HepG2 (cell line): Measurements from ENCODE around the gene FRMD5. TPM values are rescaled to one million over a fixed set of nuclear protein-coding genes. Genes with fewer than 3 reads are reported as not detected.

ENCODE experiments used
- ATAC-seq: fragments of 200-7000 bp; cut with Tn5 transposase; 3 replicates; pipeline ENCODE4 v1.9.1; 2020; ENCODE audit warnings: mild to moderate bottlenecking, moderate library complexity
- BruUV-seq: library from RNA; stranded (reverse); fragments of 400-500 nt; replicated peaks from 2 replicates; lab custom pipeline; 2021; lab: Mats Ljungman, UMichigan
- CTCF ChIA-PET: fragments of 300-600 bp; formaldehyde crosslinking; extraction: SDS; loops from one replicate; lab custom pipeline; 2021; ENCODE audit warnings: low total read pairs, inconsistent platforms, low intra/inter-chr PET ratio; lab: Yijun Ruan, JAX
- POLR2A ChIA-PET: fragments of 350-600 bp; sonication (Branson Sonifier 250); formaldehyde crosslinking; loops from one replicate; lab custom pipeline; 2020; ENCODE audit warnings: antibody characterized with exemption, inconsistent platforms; lab: Yijun Ruan, JAX
- DNase-seq: peaks from one replicate; pipeline ENCODE4 v3.0.0-alpha.2; 2015; ENCODE audit warnings: low spot score
- FAIRE-seq: peaks from 3 replicates; lab custom pipeline; 2011; peaks lifted over from hg19 to GRCh38; lab: Jason Lieb, UNC
- H2AFZ ChIP-seq: one replicate; pipeline ENCODE4 v1.6.1; 2011; ENCODE audit warnings: low read length, inconsistent platforms
- H3K27ac ChIP-seq: fragments of 300-600 bp; 3 replicates; pipeline ENCODE4 v1.8.0; 2011; ENCODE audit warnings: mixed run types, mild to moderate bottlenecking, mixed read lengths, low read length, inconsistent platforms; ENCODE audit not compliant: insufficient read depth; ENCODE audit errors: extremely low read length
- H3K27me3 ChIP-seq, 2 experiments: fragments of 200-600 bp in 1 of 2; 2 replicates in 1 of 2; 3 replicates in 1 of 2; pipeline versions ENCODE4 v1.6.0 to v1.8.0; 2011; ENCODE audit warnings: low read length in 2 of 2, mild to moderate bottlenecking in 2 of 2, moderate library complexity in 2 of 2, inconsistent platforms in 1 of 2; ENCODE audit not compliant: insufficient read depth in 2 of 2, control insufficient read depth in 1 of 2
- H3K36me3 ChIP-seq, 2 experiments: fragments of 200-600 bp in 1 of 2; replicated peaks in 1 of 2; 2 replicates in 1 of 2; 3 replicates in 1 of 2; pipeline versions ENCODE4 v1.5.1 to v1.8.0; 2011; ENCODE audit warnings: low read length in 2 of 2, inconsistent platforms in 1 of 2; ENCODE audit not compliant: insufficient read depth in 2 of 2, control insufficient read depth in 1 of 2
- H3K4me1 ChIP-seq: 2 replicates; pipeline ENCODE4 v1.5.1; 2012; ENCODE audit warnings: low read length, inconsistent platforms; ENCODE audit not compliant: insufficient read depth
- H3K4me2 ChIP-seq: 2 replicates; pipeline ENCODE4 v1.6.0; 2011; ENCODE audit warnings: low read depth, low read length, inconsistent platforms
- H3K4me3 ChIP-seq, 3 experiments: fragments of 200-600 bp in 1 of 3; sonication (generic), shearing (Covaris generic) in 1 of 3; replicated peaks in 1 of 3; 2 replicates each; pipeline ENCODE4 v1.5.1; 2011 to 2016; ENCODE audit warnings: low read length in 3 of 3, inconsistent platforms in 2 of 3, low read depth in 2 of 3, mild to moderate bottlenecking in 2 of 3, control low read depth in 1 of 3, mixed read lengths in 1 of 3; ENCODE audit not compliant: insufficient read depth in 1 of 3
- H3K79me2 ChIP-seq: one replicate; pipeline ENCODE4 v1.6.1; 2011; ENCODE audit warnings: low read length, inconsistent platforms; ENCODE audit not compliant: insufficient read depth
- H3K9ac ChIP-seq: 2 replicates; pipeline ENCODE4 v1.6.0; 2011; ENCODE audit warnings: mild to moderate bottlenecking, low read depth, low read length, inconsistent platforms; ENCODE audit not compliant: insufficient read depth
- H3K9me3 ChIP-seq: 2 replicates; pipeline ENCODE4 v1.5.1; 2012; ENCODE audit warnings: mild to moderate bottlenecking, low read length
- H4K20me1 ChIP-seq: 2 replicates; pipeline ENCODE4 v1.6.0; 2011; ENCODE audit warnings: inconsistent platforms, mild to moderate bottlenecking, low read length, moderate library complexity; ENCODE audit not compliant: insufficient read depth
- ATF6 ChIP-seq: sonication (generic); formaldehyde crosslinking; conservative IDR thresholded peaks from 2 replicates; pipeline ENCODE4 v1.4.0; 2020; ENCODE audit warnings: missing genetic modification reagents
- ESRRA ChIP-seq: sonication (generic); formaldehyde crosslinking; IDR thresholded peaks from 2 replicates; pipeline ENCODE4 v1.5.1; 2020; ENCODE audit warnings: mild to moderate bottlenecking, low read depth, missing genetic modification reagents
- FOXA3 ChIP-seq: IDR thresholded peaks from 2 replicates; pipeline ENCODE4 v1.6.1; 2016; ENCODE audit warnings: missing genetic modification reagents, missing compliant biosample characterization
- FOXC1 ChIP-seq: sonication (generic); formaldehyde crosslinking; IDR thresholded peaks from 2 replicates; pipeline ENCODE4 v1.8.0; 2022; ENCODE audit warnings: mild to moderate bottlenecking, missing genetic modification reagents, borderline replicate concordance
- GLI4 ChIP-seq: sonication (generic); formaldehyde crosslinking; IDR thresholded peaks from 2 replicates; pipeline ENCODE4 v1.5.1; 2020; ENCODE audit warnings: missing genetic modification reagents, mild to moderate bottlenecking, moderate library complexity, borderline replicate concordance
- HMGXB4 ChIP-seq, 2 experiments: sonication (generic) in 1 of 2; formaldehyde crosslinking in 1 of 2; IDR thresholded peaks; 2 replicates each; pipeline versions ENCODE4 v1.4.0 to v1.6.1; 2018 to 2020; ENCODE audit warnings: missing genetic modification reagents in 2 of 2, borderline replicate concordance in 1 of 2, low read depth in 1 of 2, mild to moderate bottlenecking in 1 of 2, missing biosample characterization in 1 of 2
- KDM5B ChIP-seq: sonication (generic); formaldehyde crosslinking; IDR thresholded peaks from 2 replicates; pipeline ENCODE4 v1.4.0; 2020; ENCODE audit warnings: missing genetic modification reagents, mild to moderate bottlenecking, borderline replicate concordance
- KLF12 ChIP-seq: sonication (generic); formaldehyde crosslinking; IDR thresholded peaks from 2 replicates; pipeline ENCODE4 v1.4.0; 2020; ENCODE audit warnings: missing genetic modification reagents, borderline replicate concordance
- MZF1 ChIP-seq: sonication (generic); formaldehyde crosslinking; IDR thresholded peaks from 2 replicates; pipeline ENCODE4 v1.8.1; 2023; ENCODE audit warnings: mild to moderate bottlenecking, missing genetic modification reagents, borderline replicate concordance
- NCOA5 ChIP-seq: sonication (generic); formaldehyde crosslinking; IDR thresholded peaks from 2 replicates; pipeline ENCODE4 v1.4.0; 2020; ENCODE audit warnings: missing genetic modification reagents
- PAWR ChIP-seq: sonication (generic); formaldehyde crosslinking; IDR thresholded peaks from 2 replicates; pipeline ENCODE4 v1.4.0; 2020; ENCODE audit warnings: missing genetic modification reagents, mild to moderate bottlenecking, borderline replicate concordance
- PAX8 ChIP-seq: sonication (generic); formaldehyde crosslinking; IDR thresholded peaks from 2 replicates; pipeline ENCODE4 v1.8.0; 2022; ENCODE audit warnings: mild to moderate bottlenecking, missing genetic modification reagents, borderline replicate concordance
- RBM39 ChIP-seq: fragments of 200-400 bp; formaldehyde crosslinking; IDR thresholded peaks from one replicate; pipeline ENCODE4 v1.6.1; 2018; ENCODE audit warnings: antibody characterized with exemption, mild to moderate bottlenecking, low read depth, low read length; ENCODE audit not compliant: poor library complexity, severe bottlenecking
- RFX5 ChIP-seq: IDR thresholded peaks from 2 replicates; pipeline ENCODE4 v1.6.1; 2011; ENCODE audit warnings: low read depth, low read length, improper control_type of control experiment
- ZNF460 ChIP-seq: sonication (generic); formaldehyde crosslinking; IDR thresholded peaks from 2 replicates; pipeline ENCODE4 v1.5.1; 2020; ENCODE audit warnings: missing genetic modification reagents, mild to moderate bottlenecking, borderline replicate concordance
- ZNF773 ChIP-seq: sonication (generic); formaldehyde crosslinking; IDR thresholded peaks from 2 replicates; pipeline ENCODE4 v1.4.0; 2020; ENCODE audit warnings: missing genetic modification reagents, borderline replicate concordance
- ZNF782 ChIP-seq: sonication (generic); formaldehyde crosslinking; IDR thresholded peaks from 2 replicates; pipeline ENCODE4 v1.4.0; 2020; ENCODE audit warnings: missing genetic modification reagents, mild to moderate bottlenecking, borderline replicate concordance
- WGBS: methylation state at CpG from one replicate; pipeline ENCODE4 v1.1.6; 2017; ENCODE audit warnings: low lambda C conversion rate; 5-methylcytosine and 5-hydroxymethylcytosine counted together
- in situ Hi-C: cut with HindIII; loops from 2 replicates; pipeline ENCODE4 v1.10.0; 2017; ENCODE audit warnings: low pct_unique_long_range_greater_than_20kb; ENCODE audit not compliant: extremely low pct_ligation_motif_present
- intact Hi-C: fragments of 100-400 bp; cut with micrococcal nuclease; formaldehyde crosslinking; loops from one replicate; pipeline ENCODE4 v1.10.0; 2022; ENCODE audit not compliant: unreplicated experiment
- polyA plus RNA-seq, 8 experiments: library from polyadenylated mRNA; depleted of rRNA in 3 of 8; stranded (reverse) in 7 of 8; unstranded in 1 of 8; fragments of >200 nt; fragmentation: Illumina TruSeq in 4 of 8; extraction: Trizol in 4 of 8; gene quantifications; 2 replicates each; pipeline versions ENCODE4 v1.2.1 to v1.2.3, GENCODE V29; 2011 to 2016; ENCODE audit warnings: low read depth in 4 of 8, missing spikeins in 1 of 8, mixed read lengths in 1 of 8; ENCODE audit not compliant: insufficient read depth in 1 of 8
- total RNA-seq, 5 experiments: library from RNA; depleted of rRNA; stranded (reverse); fragments of >200 nt; fragmentation: Illumina TruSeq; extraction: Trizol; gene quantifications; 2 replicates each; pipeline ENCODE4 v1.2.3, GENCODE V29; 2016; ENCODE audit warnings: low read depth in 1 of 5

Gene FRMD5
- total and polyA plus RNA-seq, 2 of the 13 experiments (the other 11 are each of a cell fraction or from before 2014, with no cell fraction given), result 0.93 to 1.5 TPM

GRCh38 chr15:43880406-43881194, 314.5 kb downstream of the FRMD5 start:
- Histone ChIP-seq H4K20me1 (no peaks in the 10 kb centered on the region), H3K4me2 (no peak overlapping the region), H3K4me1 (no peaks in the 10 kb centered on the region), H2AFZ (no peak overlapping the region), H3K27ac (no peak overlapping the region), H3K36me3 (no peaks in the 10 kb centered on the region), H3K4me3 (no peak overlapping the region), H3K9ac (no peak overlapping the region), H3K27me3 (no peaks in the 10 kb centered on the region), H3K79me2 (no peaks in the 10 kb centered on the region), H3K9me3 (no peaks in the 10 kb centered on the region)
- no peak for DNase-seq
- no peak for FAIRE-seq
- in situ Hi-C loops (loop anchor here (25.0 kb wide), 1 partner anchor 632 kb away; no protein-coding TSS in a partner anchor), intact Hi-C loops (no loop called here)
- POLR2A ChIA-PET, result no interaction called here
- 76% methylated on average over 4 of the region's 5 CpGs for WGBS
- ATAC-seq, result no peak
- no TSS peak for BruUV-seq
- TF ChIP-seq ATF6, result no peak
- TF ChIP-seq RFX5, result no peak
- no peak for TF ChIP-seq ZNF773 (CRISPR knock-in tag)
- TF ChIP-seq KLF12 (CRISPR knock-in tag), result no peak
- no peak for TF ChIP-seq NCOA5
- no peak for TF ChIP-seq GLI4
- no peak for TF ChIP-seq ZNF782
- TF ChIP-seq PAWR (CRISPR knock-in tag), result no peak
- no peak for TF ChIP-seq RBM39
- TF ChIP-seq FOXC1 (CRISPR knock-in tag), result no peak
- TF ChIP-seq ZNF460 (CRISPR knock-in tag), result no peak
- no peak for TF ChIP-seq KDM5B
- TF ChIP-seq FOXA3 (CRISPR knock-in tag), result no peak
- TF ChIP-seq MZF1 (CRISPR knock-in tag), result no peak
- TF ChIP-seq HMGXB4 (CRISPR knock-in tag; IDR thresholded peaks at IDR 0.05; ENCODE audit: borderline replicate concordance in 1 of 2, low read depth in 1 of 2), result no peak
- no peak for TF ChIP-seq PAX8
- no peak for TF ChIP-seq ESRRA (CRISPR knock-in tag)
- CTCF ChIA-PET, result no interaction called here
